Progenitor cell of endocrine pancreas (in vitro differentiated cells): ENCODE results near the gene DGKH. TPM values are rescaled to one million over a fixed set of nuclear protein-coding genes. Genes with fewer than 3 reads are reported as not detected.
A peak's percentile ranks its signal among the peaks of the same experiment; 100 is the strongest.

Experiments
- DNase-seq: peaks from one replicate; pipeline ENCODE4 v3.0.0; 2021; ENCODE audit warnings: low spot score; ENCODE audit not compliant: unreplicated experiment
- H3K27ac Mint-ChIP-seq: 2 replicates; pipeline ENCODE4 v1.8.0; 2021; ENCODE audit warnings: mild to moderate bottlenecking, moderate library complexity, mixed read lengths
- H3K27me3 Mint-ChIP-seq: 2 replicates; pipeline ENCODE4 v1.8.0; 2021; ENCODE audit warnings: mixed read lengths
- H3K36me3 Mint-ChIP-seq: 2 replicates; pipeline ENCODE4 v1.8.0; 2022; ENCODE audit warnings: mixed read lengths; ENCODE audit not compliant: insufficient read depth
- H3K4me1 Mint-ChIP-seq: 2 replicates; pipeline ENCODE4 v1.8.0; 2021; ENCODE audit warnings: low read depth, mixed read lengths
- H3K4me3 Mint-ChIP-seq: 2 replicates; pipeline ENCODE4 v1.8.0; 2021; ENCODE audit warnings: low read depth, mild to moderate bottlenecking, moderate library complexity, mixed read lengths
- H3K9me3 Mint-ChIP-seq: 2 replicates; pipeline ENCODE4 v1.8.0; 2021; ENCODE audit warnings: low read depth, mixed read lengths
- CTCF ChIP-seq: fragments of 200-600 bp; sonication (generic); IDR thresholded peaks from one replicate; pipeline ENCODE4 v1.5.0; 2021; ENCODE audit warnings: antibody characterized with exemption, mild to moderate bottlenecking; ENCODE audit not compliant: unreplicated experiment
- total RNA-seq: library from RNA; stranded (reverse); gene quantifications from 2 replicates; pipeline ENCODE4 v1.2.1, GENCODE V29; 2021

The DGKH gene
- total RNA-seq, 1 donor from 2014 or later = 5.3 TPM

- no peak for DNase-seq
- no peaks in the 10 kb centered on the region for H3K9me3 Mint-ChIP-seq
- TF ChIP-seq CTCF = no peak
- H3K27ac Mint-ChIP-seq = peak overlapping the region; percentile 74
- peaks cover 14% of the 10 kb centered on the region for H3K36me3 Mint-ChIP-seq
- peaks cover 3% of the 10 kb centered on the region for H3K4me1 Mint-ChIP-seq
- no peak overlapping the region for H3K4me3 Mint-ChIP-seq
- no peaks in the 10 kb centered on the region for H3K27me3 Mint-ChIP-seq
Observed at GRCh38 chr13:42164557-42165125, 116.2 kb downstream of the DGKH start.

GRCh38 chr13:42168496-42168895 is 120.0 kb downstream of the DGKH start:
- H3K9me3 Mint-ChIP-seq = no peaks in the 10 kb centered on the region
- no peak for TF ChIP-seq CTCF
- no peak overlapping the region for H3K4me3 Mint-ChIP-seq
- no peak overlapping the region for H3K27ac Mint-ChIP-seq
- peaks cover 3% of the 10 kb centered on the region for H3K4me1 Mint-ChIP-seq
- H3K36me3 Mint-ChIP-seq = peaks cover 10% of the 10 kb centered on the region
- no peak for DNase-seq
- no peaks in the 10 kb centered on the region for H3K27me3 Mint-ChIP-seq

- Mint-ChIP-seq H3K4me1 (peaks cover 1% of the 10 kb centered on the region), H3K4me3 (no peak overlapping the region), H3K9me3 (no peaks in the 10 kb centered on the region), H3K36me3 (peaks cover 10% of the 10 kb centered on the region), H3K27me3 (no peaks in the 10 kb centered on the region), H3K27ac (no peak overlapping the region)
- TF ChIP-seq CTCF = no peak
- DNase-seq = no peak
Observed at GRCh38 chr13:42170029-42170428, 121.6 kb downstream of the DGKH start.

GRCh38 chr13:42173789-42174343 is 125.4 kb downstream of the DGKH start:
- Mint-ChIP-seq H3K36me3 (peaks cover 3% of the 10 kb centered on the region), H3K27me3 (no peaks in the 10 kb centered on the region), H3K9me3 (no peaks in the 10 kb centered on the region), H3K4me1 (no peaks in the 10 kb centered on the region), H3K27ac (no peak overlapping the region), H3K4me3 (no peak overlapping the region)
- DNase-seq = no peak
- TF ChIP-seq CTCF = no peak

- H3K36me3 Mint-ChIP-seq = peaks cover 3% of the 10 kb centered on the region
- no peak for TF ChIP-seq CTCF
- H3K27me3 Mint-ChIP-seq = no peaks in the 10 kb centered on the region
- H3K9me3 Mint-ChIP-seq = no peaks in the 10 kb centered on the region
- no peak overlapping the region for H3K4me3 Mint-ChIP-seq
- DNase-seq = no peak
- H3K27ac Mint-ChIP-seq = no peak overlapping the region
- H3K4me1 Mint-ChIP-seq = no peaks in the 10 kb centered on the region
Observed at GRCh38 chr13:42174344-42175162, 126.1 kb downstream of the DGKH start.
